HG03095 (cell line): Measurements from ENCODE around the gene ZNF468.
"Not testable (repeated sequence)": the region's sequence is repeated elsewhere in the genome, so short reads cannot be mapped to it uniquely, and the experiment has no call there.

ENCODE experiments used
- ATAC-seq: cut with Tn5 transposase; IDR thresholded peaks from one replicate; pipeline ENCODE4 v1.9.1; 2021; ENCODE audit warnings: moderate library complexity; ENCODE audit not compliant: unreplicated experiment

The ZNF468 gene

DNA sequence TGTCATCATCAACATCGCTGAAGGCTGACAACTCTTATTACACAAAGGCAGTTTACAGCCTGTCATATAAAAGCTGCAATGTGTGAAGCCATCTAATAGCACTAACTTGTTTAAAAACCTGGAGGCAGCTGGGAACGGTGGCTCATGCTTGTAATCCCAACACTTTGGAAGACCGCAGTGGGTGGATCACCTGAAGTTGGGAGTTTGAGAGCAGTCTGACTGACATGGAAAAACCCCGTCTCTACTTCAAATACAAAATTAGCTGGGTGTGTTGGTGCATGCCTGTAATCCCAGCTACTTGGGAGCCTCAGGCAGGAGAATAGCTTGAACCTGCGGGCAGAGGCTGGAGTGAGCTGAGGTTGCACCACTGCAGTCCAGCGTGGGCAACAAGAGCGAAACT lies 27.6 kb downstream of the ZNF468 start:
- not testable (repeated sequence) for ATAC-seq

DNA sequence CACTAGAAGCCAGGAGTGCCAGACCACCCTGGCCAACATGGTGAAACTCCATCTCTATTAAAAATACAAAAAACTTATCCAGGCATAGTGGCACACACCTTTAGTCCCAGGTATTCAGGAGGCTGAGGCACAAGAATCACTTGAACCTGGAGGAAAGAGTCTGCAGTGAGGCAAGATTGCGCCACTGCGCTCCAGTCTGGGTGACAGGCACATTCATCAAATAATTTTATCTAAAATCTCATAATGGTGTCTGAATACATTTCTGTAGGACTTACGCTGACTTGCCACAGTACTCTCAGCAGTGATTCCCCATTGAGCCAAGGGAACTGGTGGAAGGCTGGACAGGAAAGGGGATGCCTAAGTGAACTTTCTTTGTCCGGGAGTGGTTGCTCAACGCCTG lies 31.7 kb downstream of the ZNF468 start:
- no peak for ATAC-seq

DNA sequence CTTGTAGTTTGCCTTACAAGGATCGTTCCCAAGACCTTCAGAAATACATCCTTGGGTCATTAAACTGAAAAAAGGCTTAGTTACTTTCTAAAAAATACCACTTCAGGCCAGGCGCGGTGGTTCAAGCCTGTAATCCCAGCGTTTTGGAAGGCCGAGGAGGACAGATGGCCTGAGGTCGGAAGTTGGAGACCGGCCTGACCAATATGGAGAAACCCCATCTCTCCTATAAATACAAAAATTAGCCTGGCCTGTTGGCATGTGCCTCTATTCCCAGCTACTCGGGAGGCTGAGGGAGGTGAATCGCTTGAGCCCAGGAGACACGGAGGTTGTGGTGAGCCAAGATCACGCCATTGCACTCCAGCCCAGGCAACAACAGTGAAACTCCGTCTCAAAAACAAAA lies 33.7 kb downstream of the ZNF468 start:
- no peak for ATAC-seq

DNA sequence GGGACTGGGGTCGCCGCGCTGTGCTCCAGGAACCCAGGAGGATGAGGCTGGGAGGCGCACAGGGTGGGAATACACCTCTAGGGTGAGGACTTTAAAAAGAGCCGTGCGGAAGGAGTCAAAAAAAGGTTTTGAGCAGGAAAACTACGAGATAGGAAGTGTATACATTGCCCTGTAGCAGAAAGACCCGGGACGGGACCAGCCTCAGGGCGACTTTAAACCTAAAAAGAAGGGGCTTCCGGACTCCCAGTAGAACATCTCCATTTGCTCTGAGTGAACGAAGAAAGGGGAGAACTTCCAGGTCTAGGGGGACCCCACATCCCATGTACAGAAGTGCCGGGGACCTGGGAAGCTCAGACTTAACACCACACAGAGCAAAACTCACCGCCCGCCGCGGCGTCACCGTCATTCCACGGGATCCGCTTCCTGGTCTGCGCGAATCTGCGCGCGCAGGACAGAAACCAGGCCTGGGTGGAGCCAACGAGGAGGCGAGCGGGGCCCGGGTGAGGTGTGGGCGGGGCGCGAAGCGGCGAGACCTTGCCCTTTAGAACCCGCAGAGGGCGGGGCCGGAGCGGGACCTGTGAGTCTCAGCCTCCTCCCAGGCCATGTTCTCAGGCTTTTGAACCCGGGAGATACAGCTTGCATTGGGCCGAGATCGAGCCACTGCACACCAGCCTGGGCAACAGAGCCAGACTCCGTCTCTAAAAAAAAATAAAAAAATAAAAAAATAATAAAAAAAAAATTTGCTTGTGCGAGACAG lies 36.0 kb downstream of the ZNF468 start, which contains the start of gene ZNF28:
Gene ZNF28, minus strand, starts transcription at position 430 of the 757 bp plus-strand sequence. CDS start 3,675 bp downstream, outside the sequence.
- peak; percentile 94 for ATAC-seq

DNA sequence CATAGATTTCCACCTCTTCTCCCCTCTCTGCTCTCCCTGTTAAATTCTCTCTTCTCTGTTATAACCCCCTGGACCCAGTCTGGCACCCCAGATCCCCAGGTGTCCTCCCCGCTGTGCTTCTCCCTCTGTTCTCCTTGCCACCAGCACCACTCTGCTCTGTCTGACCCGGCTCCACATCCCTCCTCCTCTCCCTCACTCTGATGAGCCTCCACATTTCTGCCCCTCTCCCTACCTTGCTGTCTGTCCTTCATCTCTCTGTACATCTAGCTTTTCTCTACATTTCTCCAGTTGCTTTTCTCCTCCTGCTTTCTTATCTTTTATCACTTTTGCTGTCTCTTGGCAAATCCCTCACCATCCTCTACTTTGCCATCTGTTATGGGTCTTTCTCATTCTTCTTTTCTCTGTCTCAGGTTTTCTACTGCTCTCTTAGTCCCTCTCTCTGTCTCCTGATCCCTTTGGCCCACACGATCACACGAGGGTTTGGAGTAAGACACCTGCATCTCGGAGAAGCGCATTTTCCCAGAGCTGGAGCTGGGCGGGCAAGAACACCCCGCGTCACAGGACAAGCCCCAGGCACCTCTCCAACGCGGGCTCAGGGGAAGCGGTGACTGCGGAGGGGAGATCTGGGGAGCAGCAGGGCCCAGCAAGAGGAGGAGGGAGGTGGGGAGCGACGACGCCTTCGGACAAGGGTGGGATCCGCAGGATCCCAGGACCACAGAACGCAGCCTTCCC lies 36.8 kb downstream of the ZNF468 start:
- ATAC-seq = peak; percentile 32

DNA sequence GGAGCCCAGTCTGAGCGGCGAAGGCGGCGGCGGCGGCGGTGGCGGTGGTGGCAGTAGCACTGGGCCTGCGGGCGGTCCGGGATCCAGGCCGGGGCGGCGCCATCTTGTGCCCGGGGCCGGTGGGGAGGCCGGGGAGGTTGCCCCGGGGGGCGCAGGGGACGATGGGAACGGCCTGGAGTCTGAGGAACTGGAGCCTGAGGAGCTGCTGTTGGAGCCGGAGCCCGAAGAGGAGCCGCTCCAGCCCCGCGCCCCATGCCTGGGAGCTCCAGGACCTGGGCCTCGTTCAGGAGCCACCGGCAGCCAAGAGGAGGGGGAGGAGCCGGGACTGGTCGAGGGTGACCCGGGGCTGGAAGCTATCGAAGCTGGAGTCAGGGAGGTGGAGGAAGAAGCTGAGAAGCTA lies 47.6 kb downstream of the ZNF468 start:
- no peak for ATAC-seq

DNA sequence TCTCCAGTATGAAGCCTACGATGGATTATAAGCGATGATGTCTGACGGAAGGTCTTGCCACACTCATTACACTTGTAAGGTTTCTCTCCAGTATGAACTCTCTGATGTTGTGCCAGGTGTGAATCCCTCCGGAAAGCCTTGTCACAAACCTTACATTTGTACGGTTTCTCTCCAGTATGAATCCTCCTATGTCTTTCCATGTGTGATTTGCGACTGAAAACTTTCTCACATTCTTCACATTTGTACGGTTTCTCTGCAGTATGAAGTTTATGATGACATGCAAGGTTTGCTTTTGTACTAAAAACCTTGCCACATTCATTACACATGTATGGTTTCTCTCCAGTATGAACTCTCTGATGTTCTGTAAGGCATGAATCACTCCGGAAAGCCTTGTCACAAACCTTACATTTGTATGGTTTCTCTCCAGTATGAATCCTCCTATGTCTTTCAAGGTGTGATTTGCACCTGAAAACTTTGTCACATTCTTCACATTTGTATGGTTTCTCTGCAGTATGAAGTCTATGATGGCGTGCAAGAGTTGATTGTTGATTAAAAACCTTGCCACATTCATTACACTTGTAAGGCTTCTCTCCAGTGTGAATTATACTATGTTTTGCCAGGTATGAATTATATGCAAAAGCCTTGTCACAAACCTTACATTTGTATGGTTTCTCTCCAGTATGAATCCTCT lies 57.3 kb downstream of the ZNF468 start:
- ATAC-seq = not testable (repeated sequence)

DNA sequence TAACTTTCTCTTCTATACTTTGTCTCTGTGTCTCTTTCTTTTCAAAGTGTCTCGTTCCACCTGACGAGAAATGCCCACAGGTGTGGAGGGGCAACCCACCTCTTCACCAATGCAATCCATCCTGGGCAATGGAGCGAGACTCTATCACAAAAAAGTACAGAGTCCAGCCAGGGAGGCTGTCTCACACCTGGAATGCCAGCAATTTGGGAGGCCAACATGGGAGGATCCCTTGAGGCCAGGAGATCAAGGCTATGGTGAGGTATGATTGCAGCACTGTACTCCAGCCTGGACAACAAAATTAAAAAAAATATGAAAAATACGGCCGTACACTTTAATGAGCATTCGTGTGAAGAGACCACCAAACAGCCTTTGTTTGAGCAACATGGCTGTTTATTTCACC lies 68.0 kb downstream of the ZNF468 start:
- no peak for ATAC-seq
